ENCODE data around the gene PRKAB1.

- TF ChIP-seq CTCF (IDR thresholded peaks at IDR 0.05), result no peak
- no peak for TF ChIP-seq POLR2A (IDR thresholded peaks at IDR 0.05)
These were observed 25.1 kb downstream of the PRKAB1 start for GRCh38 chr12:119692997-119693396.

Measured in vagina (tissue), 2 donors.